ENCODE data around the gene RNF14.

RNF14 gene

DNA sequence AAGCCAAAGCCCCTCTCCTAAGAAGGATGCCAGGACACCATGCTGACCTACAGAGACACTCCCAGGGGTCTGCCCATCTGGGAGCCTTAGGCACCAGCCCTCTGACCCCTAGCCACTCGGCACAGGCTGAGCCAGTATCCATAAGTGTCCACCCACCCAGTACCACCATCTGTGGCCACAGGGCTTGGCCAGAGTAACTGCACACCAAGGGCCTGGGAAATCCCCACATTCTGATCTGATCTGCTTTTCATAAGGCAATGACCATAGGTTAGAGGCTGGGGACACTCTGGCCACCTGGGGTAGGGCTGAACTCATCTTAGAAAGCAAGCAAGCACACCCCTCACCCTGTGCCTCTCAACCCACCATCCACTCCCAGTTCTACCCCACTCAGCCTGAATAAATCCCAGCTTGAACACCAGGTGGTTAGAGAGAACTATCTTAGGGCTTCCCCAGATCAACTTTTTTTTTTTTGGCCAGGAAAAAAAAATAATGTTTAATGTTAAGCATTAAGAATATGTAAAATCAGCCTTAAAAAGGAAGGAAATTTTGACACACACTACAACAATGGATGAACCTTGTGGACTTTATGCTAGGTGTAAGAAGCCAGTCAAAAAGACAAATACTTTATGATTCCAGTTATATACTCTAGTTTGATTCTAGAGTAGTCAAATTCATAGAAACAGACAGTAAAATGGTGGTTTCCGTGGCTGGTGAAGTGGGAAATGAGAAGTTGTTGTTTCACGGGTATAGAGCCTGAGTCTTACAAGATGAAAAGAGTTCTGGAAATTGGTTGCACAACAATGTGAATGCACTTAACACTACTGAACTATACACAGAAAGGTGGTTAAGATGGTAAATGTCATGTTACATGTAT is 37.7 kb downstream of the RNF14 start:
- Mint-ChIP-seq H3K4me3 (peak overlapping the region; percentile 18 to 57), H3K9me3 (no peaks in the 10 kb centered on the region), H3K27me3 (no peaks in the 10 kb centered on the region), H3K4me1 (ENCODE audit: low read depth in 2 of 2) (peaks cover 24 to 36% of the 10 kb centered on the region in 2 donors), H3K36me3 (ENCODE audit: insufficient read depth) (peaks cover 16% of the 10 kb centered on the region), H3K27ac (peak overlapping the region; percentile 74 to 80)
- ATAC-seq (replicated peaks) (peak; percentile 95), DNase-seq (peak in 1 of 3 experiments; percentile 19)

DNA sequence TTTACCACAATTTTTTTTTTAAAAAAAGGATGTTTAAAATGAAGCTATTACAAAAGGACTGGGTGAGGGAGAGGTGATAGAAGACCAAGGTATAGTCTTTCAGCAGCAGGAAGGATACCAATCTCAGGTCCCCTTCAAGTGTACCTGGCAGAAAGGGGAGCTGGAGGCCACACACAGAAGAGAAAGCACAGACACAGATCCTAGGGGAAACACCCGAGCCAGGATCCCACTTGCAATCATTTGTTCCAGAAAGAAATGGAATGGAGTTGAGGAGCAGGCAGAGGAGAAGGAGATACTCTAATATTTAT is 38.3 kb downstream of the RNF14 start:
- H3K27ac Mint-ChIP-seq: peak overlapping the region; percentile 74 to 80

DNA sequence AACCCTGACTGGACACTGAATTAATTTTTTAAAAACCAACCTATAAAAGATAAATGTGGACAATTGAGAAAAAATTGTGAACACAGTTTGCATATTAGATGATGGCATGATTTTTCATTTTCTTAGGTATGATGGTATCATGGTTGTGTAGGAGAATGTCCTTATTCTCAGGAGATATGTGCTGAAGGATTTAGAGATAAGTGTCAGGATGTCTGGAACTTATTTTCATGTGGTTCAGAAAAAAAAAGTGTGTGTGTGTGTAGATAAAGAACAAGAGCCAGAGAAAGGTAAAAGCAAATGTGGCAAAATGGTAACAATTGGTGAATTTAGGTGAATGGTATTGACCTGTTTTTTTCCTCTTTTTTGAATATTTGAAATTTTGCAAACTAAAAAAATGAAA is 39.9 kb downstream of the RNF14 start:
- no peak overlapping the region for H3K27ac Mint-ChIP-seq
- H3K9me3 Mint-ChIP-seq: no peaks in the 10 kb centered on the region
- H3K36me3 Mint-ChIP-seq (ENCODE audit: insufficient read depth): peaks cover 10% of the 10 kb centered on the region
- ATAC-seq (replicated peaks) (no peak), DNase-seq (no peak)
- H3K27me3 Mint-ChIP-seq: no peaks in the 10 kb centered on the region
- no peak overlapping the region for H3K4me3 Mint-ChIP-seq
- H3K4me1 Mint-ChIP-seq (ENCODE audit: low read depth in 2 of 2): peaks cover 29 to 48% of the 10 kb centered on the region in 2 donors

More for the DNA sequence above, 38.3 kb downstream of the RNF14 start:
- ATAC-seq (replicated peaks): no peak
- Mint-ChIP-seq H3K4me3 (peak overlapping the region; percentile 18 to 57), H3K27me3 (no peaks in the 10 kb centered on the region), H3K4me1 (ENCODE audit: low read depth in 2 of 2) (peaks cover 28 to 41% of the 10 kb centered on the region in 2 donors), H3K9me3 (no peaks in the 10 kb centered on the region), H3K36me3 (ENCODE audit: insufficient read depth) (peaks cover 13% of the 10 kb centered on the region)
- DNase-seq: no peak

DNA sequence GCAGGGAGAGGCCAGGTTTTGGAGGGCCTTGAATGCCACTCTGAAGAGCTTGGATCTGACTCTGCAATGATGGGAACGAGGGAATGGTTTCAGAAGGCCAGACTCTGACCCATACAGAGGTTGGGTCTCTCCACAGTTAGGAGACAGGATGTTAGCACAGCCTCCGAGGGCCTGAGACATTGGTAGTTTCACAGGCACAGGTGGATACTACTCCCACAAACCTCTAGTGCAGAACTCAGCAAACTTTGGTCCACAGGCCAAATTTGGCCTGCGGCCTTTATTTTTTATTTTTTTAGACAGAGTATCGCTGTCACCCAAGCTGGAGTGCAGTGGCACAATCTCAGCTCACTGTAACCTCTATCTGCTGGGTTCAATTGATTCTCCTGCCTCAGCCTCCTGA is 41.0 kb downstream of the RNF14 start:
- Mint-ChIP-seq H3K4me1 (ENCODE audit: low read depth in 2 of 2) (peaks cover 32 to 50% of the 10 kb centered on the region in 2 donors), H3K36me3 (ENCODE audit: insufficient read depth) (peaks cover 10% of the 10 kb centered on the region), H3K27ac (no peak overlapping the region), H3K4me3 (no peak overlapping the region), H3K9me3 (no peaks in the 10 kb centered on the region), H3K27me3 (no peaks in the 10 kb centered on the region)
- DNase-seq (no peak), ATAC-seq (replicated peaks) (no peak)

DNA sequence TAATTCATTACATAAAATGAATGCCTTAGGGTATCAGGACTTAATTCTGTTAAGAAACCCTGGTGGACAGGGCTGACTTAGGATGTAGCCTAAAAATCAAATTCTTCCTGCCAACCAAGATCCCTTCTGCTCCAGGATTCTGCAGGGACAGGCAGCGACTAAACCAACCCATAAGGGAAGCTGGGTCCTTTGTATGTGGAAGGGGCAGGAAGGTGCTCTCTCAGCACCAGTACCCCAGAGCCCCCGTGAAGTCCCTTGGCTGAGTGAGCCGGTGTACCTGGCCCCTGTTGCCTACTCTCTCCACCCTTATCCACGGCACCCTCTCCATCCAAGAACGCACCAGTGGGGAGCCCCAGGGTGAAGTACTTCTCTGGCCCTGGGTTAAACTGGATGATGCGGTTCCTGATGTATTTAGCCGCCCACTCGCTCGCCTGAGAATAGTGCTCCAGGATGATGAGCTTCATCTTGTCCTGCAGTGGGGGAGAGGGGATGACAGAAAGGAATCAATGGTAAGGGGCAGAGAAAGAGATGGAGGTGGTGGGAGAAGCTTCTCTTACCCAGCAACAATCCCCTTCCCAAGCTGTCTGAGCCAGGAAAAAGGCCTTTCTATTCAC is 42.8 kb downstream of the RNF14 start:
- no peaks in the 10 kb centered on the region for H3K9me3 Mint-ChIP-seq
- ATAC-seq (replicated peaks) (no peak), DNase-seq (no peak)
- no peaks in the 10 kb centered on the region for H3K27me3 Mint-ChIP-seq
- H3K36me3 Mint-ChIP-seq (ENCODE audit: insufficient read depth): peaks cover 10% of the 10 kb centered on the region
- peak overlapping the region; percentile 59 to 88 for H3K27ac Mint-ChIP-seq
- H3K4me1 Mint-ChIP-seq (ENCODE audit: low read depth in 2 of 2): peaks cover 41 to 61% of the 10 kb centered on the region in 2 donors
- H3K4me3 Mint-ChIP-seq: peak overlapping the region; percentile 75 to 80

DNA sequence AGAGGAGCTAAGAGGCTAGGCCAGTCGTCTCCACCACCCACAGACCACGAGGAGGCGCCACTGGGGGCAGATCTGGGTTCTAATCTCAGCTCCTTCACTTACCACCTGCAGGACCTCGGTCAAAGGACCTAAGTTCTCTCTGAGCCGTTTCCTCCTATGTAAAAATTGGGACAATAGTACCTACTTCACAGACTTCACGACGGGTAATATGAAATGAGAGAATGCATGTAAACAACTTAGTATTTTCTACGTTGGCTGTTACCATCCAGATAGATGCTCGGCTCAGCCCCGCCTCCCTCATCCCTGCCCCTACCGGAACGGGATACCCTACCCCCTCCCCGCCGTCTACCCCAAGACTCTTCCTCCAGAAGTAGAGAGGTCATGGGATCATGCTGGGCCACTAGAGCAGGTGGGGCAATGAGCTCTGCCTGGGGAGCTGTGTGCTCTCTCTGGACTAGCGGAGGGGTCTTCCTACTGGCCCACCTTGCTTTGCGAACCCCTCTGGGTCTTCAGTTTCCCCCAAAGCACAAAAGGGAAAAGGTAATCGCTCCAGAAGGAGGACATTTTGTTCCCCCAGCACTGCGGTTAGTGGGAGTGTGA is 43.4 kb downstream of the RNF14 start:
- no peaks in the 10 kb centered on the region for H3K27me3 Mint-ChIP-seq
- peak; percentile 16 for ATAC-seq (replicated peaks)
- peak in 1 of 3 experiments; percentile 15 for DNase-seq
- no peaks in the 10 kb centered on the region for H3K9me3 Mint-ChIP-seq
- peak overlapping the region; percentile 75 to 80 for H3K4me3 Mint-ChIP-seq
- H3K36me3 Mint-ChIP-seq (ENCODE audit: insufficient read depth): peaks cover 10% of the 10 kb centered on the region
- H3K4me1 Mint-ChIP-seq (ENCODE audit: low read depth in 2 of 2): peaks cover 38 to 60% of the 10 kb centered on the region in 2 donors
- H3K27ac Mint-ChIP-seq: peak overlapping the region; percentile 59 to 88

DNA sequence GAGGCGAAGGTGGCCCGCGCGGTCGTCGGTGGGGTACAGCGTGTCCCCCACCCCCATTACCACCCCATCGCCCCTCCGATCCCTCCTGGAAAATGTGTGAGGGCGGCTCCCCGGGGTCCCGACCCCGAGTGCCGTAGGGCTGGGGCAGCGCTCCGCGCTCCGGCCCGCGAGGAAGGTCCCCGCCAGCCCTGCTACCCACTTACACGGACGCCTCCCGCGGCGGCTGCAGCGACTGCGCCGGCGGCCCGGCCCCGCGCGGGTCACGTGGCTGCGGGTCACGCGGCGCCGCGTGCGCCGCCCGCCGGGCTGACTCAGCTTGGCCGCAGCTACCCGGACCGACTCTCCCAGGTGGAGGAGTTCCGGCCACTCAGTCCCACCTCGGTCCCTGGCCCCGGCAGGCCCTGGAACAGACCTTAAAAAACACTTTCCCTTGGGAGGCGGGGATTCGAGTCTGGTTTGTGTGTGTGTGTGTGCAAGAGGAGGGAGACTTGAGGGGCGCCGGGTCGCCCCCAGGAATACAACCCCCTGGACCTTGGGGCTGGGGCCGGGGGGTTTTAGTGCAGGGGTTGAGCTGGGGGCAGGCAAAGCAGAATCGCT is 44.0 kb downstream of the RNF14 start, which contains the start of gene GNPDA1:
GNPDA1 (minus strand) TSS at position 236 of the 597 bp plus-strand sequence. CDS start 992 bp downstream, outside the sequence.
- Mint-ChIP-seq H3K27me3 (no peaks in the 10 kb centered on the region), H3K9me3 (no peaks in the 10 kb centered on the region), H3K36me3 (ENCODE audit: insufficient read depth) (peaks cover 10% of the 10 kb centered on the region), H3K4me1 (ENCODE audit: low read depth in 2 of 2) (peaks cover 33 to 57% of the 10 kb centered on the region in 2 donors), H3K4me3 (peak within 1 kb of the TSS; percentile 75 to 80), H3K27ac (peak within 1 kb of the TSS; percentile 68 to 88)
- peak; percentile 45 to 54 (median 48) for DNase-seq
- ATAC-seq (replicated peaks): peak; percentile 83

DNA sequence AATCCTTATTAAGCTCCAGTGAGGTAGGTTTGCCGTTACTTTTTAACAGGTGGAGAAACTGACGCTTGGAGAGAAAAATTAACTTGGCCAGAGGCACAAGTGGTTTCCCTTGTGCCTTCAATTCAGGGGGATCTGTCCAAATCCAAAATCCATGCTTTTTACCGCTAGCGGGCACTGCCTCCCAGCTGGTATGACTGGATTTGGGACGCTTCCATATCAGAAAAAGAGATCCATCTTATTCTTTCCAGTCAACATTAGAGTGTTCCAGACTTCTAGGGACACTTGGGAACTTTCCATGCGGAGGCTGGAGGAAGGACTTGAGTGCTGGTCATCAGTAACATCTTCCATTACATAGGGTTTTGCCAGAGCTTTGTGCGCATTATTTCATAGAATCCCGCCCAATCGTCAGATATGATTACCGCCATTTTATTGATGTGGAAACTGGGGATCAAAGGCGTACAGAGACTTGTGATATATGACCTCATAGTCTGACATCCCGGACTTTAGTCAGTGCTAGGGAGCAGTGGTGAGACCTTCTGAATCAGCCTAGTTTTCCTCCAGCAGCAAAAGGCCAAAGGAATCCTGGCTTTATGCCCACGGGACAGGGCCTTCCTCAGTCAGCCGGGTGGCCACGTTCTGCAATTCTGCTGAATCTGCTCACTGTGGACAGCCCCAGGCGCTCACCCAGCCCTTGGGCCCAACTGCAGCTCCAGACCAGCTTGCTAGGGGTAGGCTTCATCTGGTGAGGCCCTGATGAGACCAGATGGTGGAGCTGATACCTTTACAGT is 45.0 kb downstream of the RNF14 start:
- Mint-ChIP-seq H3K4me1 (ENCODE audit: low read depth in 2 of 2) (peaks cover 38 to 63% of the 10 kb centered on the region in 2 donors), H3K4me3 (peak overlapping the region; percentile 75 to 80), H3K27ac (peak overlapping the region in 1 of 2 donors; percentile 68), H3K36me3 (ENCODE audit: insufficient read depth) (peaks cover 10% of the 10 kb centered on the region), H3K9me3 (no peaks in the 10 kb centered on the region), H3K27me3 (no peaks in the 10 kb centered on the region)
- no peak for DNase-seq
- no peak for ATAC-seq (replicated peaks)

DNA sequence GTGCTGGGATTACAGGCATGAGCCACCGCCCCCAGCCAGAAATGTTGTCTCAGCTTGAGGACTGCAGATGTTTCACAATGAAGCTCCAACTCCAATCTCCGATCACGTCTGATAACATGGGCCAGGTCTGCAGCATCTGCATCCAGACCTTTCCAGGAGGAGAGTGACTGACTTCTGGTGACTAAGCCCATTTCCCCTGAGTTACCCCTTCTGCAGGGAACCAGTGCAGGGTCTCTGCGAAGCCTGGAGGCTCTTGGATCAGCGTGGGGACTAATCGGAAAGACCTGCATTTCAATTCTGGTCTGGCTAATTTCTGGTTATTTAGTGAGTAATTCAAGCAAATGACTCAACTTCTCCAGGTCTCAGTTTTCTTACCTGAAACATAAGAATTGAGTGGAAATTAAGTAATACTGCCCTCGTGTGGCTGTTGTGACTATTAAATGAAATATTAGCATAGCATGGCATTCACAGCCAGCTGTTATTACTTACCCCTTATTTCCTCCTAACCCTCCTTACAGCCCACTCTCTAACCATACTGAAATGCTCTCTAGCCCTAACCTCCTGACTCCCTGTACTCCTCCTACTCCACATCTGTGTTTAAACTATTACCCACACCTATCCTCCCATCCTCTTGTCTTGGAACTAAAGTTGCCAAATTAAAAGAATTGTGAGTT is 46.1 kb downstream of the RNF14 start:
- Mint-ChIP-seq H3K36me3 (ENCODE audit: insufficient read depth) (peaks cover 10% of the 10 kb centered on the region), H3K27me3 (no peaks in the 10 kb centered on the region), H3K4me1 (ENCODE audit: low read depth in 2 of 2) (peaks cover 40 to 61% of the 10 kb centered on the region in 2 donors), H3K4me3 (peak overlapping the region; percentile 58 to 61), H3K27ac (peak overlapping the region; percentile 80 to 89), H3K9me3 (no peaks in the 10 kb centered on the region)
- peak; percentile 34 for ATAC-seq (replicated peaks)
- DNase-seq: peak; percentile 47 to 52 (median 52)

DNA sequence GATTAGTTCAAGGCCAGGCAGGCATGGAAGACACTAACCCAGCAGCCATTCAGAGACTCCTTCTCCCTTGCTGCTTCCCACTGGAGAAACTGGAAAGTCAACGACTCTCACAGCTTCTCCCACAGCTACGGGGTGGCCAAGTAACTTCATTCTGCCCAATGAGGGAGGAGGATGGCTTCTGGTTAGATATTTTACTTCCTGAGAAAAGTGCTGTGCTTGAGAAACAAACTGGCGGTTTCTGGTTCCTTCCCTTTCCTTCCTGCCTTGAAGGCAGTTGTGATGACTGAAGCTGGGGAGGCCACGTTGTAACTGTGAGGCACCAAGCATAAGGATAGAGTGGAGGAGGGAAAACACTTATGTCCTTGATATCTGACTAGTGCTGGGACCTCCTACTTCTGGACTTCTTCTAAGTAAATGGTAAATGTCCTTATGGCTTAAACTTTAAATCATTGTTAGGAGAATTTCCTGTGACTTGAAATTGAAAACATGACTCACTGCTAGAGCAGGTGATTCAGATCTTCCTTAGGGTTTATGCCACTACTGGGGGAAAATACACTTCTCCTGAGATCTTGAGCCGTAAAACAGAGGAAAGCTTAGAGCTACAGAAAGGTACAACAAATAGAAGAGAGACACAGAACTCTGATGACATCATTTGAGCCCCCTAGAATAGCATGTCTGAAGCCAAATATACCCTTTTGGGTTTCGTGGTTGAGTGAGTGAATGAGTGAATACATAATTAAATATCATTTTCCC is 47.1 kb downstream of the RNF14 start:
- peak overlapping the region; percentile 58 to 61 for H3K4me3 Mint-ChIP-seq
- H3K9me3 Mint-ChIP-seq: no peaks in the 10 kb centered on the region
- DNase-seq: peak in 1 of 3 experiments; percentile 18
- H3K27me3 Mint-ChIP-seq: no peaks in the 10 kb centered on the region
- peak; percentile 41 for ATAC-seq (replicated peaks)
- peaks cover 40 to 61% of the 10 kb centered on the region in 2 donors for H3K4me1 Mint-ChIP-seq (ENCODE audit: low read depth in 2 of 2)
- H3K27ac Mint-ChIP-seq: peak overlapping the region; percentile 80 to 89
- H3K36me3 Mint-ChIP-seq (ENCODE audit: insufficient read depth): peaks cover 8% of the 10 kb centered on the region

DNA sequence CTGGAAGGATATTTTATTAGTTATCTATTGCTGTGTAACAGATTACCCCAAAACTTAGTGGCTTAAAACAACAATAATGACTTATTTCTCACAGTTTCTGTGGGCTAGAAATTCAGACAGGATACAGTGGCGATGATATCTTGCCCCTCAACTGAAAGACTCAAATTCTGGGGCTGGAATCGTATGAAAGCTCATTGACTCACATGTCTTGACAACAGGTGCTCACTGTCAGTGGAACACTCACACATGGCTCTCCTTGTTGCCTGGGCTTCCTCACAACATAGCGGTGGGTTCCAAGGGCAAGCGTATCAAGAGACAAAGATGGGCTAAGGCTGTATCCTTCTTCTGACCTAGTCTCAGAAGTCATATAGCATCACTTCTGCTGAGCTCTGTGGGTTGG is 47.7 kb downstream of the RNF14 start:
- Mint-ChIP-seq H3K9me3 (no peaks in the 10 kb centered on the region), H3K36me3 (ENCODE audit: insufficient read depth) (peaks cover 7% of the 10 kb centered on the region), H3K27ac (peak overlapping the region; percentile 80 to 89), H3K4me3 (peak overlapping the region; percentile 58 to 61), H3K4me1 (ENCODE audit: low read depth in 2 of 2) (peaks cover 40 to 61% of the 10 kb centered on the region in 2 donors), H3K27me3 (no peaks in the 10 kb centered on the region)
- no peak for DNase-seq
- peak; percentile 16 for ATAC-seq (replicated peaks)

All from effector memory CD8-positive, alpha-beta T cell (primary cell).